Retinal pigment epithelial cell (primary cell): ENCODE results near the gene CRK.
"Not testable (repeated sequence)": the region's sequence is repeated elsewhere in the genome, so short reads cannot be mapped to it uniquely, and the experiment has no call there.

ENCODE experiments used
- DNase-seq: peaks from one replicate; pipeline ENCODE4 v3.0.0-alpha.2; 2010; ENCODE audit warnings: low read depth
- H3K4me3 ChIP-seq: 2 replicates; pipeline ENCODE4 v1.5.1; 2011; ENCODE audit warnings: mild to moderate bottlenecking, low read length, control low read depth, moderate library complexity
- TF ChIP-seq, protein P1 (sequence below): conservative IDR thresholded peaks from 2 replicates; pipeline ENCODE4 v1.5.1; 2011; ENCODE audit warnings: low read depth, low read length, control low read depth, inconsistent platforms

CRK gene

DNA sequence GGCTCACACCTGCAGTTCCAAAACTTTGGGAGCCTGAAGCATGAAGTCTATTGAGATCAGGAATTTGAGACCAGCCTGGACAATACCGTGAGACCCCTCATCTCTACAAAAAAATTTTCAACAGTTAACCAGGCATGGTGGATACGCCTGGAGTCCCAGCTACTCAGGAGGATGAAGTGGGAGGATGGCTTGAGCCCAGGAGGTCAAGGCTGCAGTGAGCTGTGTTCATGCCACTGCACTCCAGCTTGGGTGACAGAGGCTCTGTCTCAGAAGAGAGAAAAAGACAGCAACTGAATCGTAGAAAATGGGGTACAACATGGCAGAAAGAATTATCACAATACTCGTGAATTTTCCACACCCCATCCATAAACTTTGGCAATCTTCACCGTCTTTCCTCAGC, 3.2 kb downstream of the CRK start:
- no peak overlapping the region for H3K4me3 ChIP-seq
- no peak for DNase-seq
- TF ChIP-seq, protein P1, sequence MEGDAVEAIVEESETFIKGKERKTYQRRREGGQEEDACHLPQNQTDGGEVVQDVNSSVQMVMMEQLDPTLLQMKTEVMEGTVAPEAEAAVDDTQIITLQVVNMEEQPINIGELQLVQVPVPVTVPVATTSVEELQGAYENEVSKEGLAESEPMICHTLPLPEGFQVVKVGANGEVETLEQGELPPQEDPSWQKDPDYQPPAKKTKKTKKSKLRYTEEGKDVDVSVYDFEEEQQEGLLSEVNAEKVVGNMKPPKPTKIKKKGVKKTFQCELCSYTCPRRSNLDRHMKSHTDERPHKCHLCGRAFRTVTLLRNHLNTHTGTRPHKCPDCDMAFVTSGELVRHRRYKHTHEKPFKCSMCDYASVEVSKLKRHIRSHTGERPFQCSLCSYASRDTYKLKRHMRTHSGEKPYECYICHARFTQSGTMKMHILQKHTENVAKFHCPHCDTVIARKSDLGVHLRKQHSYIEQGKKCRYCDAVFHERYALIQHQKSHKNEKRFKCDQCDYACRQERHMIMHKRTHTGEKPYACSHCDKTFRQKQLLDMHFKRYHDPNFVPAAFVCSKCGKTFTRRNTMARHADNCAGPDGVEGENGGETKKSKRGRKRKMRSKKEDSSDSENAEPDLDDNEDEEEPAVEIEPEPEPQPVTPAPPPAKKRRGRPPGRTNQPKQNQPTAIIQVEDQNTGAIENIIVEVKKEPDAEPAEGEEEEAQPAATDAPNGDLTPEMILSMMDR: no peak

DNA sequence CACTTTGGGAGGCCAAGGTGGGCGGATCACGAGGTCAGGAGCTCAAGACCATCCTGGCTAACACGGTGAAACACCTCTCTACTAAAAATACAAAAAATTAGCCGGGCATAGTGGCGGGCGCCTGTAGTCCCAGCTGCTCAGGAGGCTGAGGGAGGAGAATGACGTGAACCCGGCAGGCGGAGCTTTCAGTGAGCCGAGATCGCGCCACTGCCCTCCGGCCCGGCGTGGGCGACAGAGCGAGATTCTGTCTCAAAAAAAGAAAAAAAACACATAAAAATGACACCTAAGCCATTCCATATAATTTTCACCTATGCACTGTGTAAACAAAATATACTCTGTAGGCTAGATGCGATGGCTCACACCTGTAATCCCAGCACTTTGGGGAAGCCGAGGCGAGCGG, 5.8 kb downstream of the CRK start:
- not testable (repeated sequence) for DNase-seq, H3K4me3 ChIP-seq

DNA sequence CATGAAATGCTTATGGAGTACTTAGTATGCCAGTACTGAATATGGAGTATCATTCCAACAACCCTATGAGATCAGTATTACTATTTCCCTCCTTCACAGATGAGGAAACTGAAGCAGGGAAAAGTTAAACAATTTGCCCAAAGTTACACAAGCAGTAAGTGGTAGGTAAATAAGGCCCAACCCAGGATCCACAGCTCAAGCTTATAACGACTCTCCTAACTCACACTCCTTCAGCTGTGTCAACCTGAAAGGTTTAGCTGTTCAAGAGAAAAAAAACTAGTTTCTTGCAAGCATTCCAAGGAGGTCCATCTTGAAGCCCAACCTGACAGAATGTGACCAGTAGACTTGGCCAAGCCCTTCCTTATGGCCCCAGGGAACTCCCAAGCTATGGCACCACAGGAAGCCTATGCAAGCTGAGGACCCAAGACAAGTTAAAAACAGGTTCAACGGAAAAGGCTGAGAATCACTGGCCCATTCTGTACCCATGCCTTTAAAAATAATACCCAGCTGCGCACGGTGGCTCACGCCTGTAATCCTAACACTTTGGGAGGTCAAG, 6.5 kb downstream of the CRK start:
- TF ChIP-seq, protein P1: no peak
- no peak for DNase-seq
- no peak overlapping the region for H3K4me3 ChIP-seq

DNA sequence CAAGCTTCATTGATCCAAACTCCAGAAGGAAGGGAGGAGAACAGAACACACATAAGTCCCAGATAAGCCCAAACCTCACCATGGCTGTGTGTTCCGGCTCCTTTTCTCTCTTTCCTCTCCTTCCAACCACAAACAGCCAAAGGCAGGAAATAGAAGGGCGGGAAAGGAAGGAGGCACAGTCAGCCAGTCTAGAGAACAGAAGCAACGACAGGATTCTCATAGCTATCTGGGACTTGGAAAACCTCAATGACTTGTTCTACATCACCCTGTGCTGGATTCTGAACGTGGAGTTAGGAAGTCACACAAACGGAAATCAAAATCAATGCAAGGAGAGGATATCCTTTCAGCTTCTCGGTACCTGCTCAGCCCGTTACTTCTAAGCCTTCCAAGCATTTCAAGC, 9.0 kb downstream of the CRK start:
- no peak for DNase-seq
- TF ChIP-seq, protein P1: no peak

DNA sequence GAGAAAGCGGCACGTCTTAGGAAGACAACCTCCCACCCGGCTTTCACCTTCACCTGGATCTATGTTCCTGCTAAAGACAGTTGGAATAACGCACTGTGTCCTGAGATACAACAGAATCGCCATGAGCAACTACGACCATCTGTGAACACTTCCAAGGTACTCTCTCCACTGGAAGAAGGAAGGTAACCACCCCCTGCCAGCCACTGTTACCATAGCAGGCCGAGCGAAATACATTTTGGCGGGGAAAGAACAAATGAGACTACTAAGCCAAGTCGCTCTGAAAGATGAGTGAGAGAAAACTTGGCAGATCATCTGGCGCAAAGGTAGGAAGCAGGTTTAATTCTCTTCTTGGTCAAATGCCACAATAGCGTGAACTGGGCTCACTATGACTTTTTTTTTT, 9.8 kb downstream of the CRK start:
- TF ChIP-seq, protein P1: no peak
- DNase-seq: no peak
- no peak overlapping the region for H3K4me3 ChIP-seq

More for the DNA sequence above, 9.0 kb downstream of the CRK start:
- H3K4me3 ChIP-seq: no peak overlapping the region

DNA sequence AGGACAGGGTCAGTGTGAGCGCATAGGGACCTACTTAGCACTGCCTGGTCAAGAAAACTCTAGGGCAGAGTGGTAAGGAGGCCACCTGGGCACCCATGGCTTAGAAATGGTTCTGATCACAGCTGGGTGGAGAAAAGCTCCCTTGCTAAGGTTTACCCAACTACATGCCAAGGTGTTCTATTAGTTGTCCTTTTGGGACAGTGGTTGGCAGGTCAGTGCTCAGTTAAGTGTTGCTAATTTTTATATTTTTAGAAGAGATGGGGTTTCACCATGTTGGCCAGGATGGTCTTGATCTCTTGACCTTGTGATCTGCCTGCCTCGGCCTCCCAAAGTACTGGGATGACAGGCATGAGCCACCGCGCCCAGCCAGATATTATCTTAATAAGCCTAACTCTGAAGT, 10.3 kb downstream of the CRK start:
- DNase-seq, H3K4me3 ChIP-seq: not testable (repeated sequence)

DNA sequence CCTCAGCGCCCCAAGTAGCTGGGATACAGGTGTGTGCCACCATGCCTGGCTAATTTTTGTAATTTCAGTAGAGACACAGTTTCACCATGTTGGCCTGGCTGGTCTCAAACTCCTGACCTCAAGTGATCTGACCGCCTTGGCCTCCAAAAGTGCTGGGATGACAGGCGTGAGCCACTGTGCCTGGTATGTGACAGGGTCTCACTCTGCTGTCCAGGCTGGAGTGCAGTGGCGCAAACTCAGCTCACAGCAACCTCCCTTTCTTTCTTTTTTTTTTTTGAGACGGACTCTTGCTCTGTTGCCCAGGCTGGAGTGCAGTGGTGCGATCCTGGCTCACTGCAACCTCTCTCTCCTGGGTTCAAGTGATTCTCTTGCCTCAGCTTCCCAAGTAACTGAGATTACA, 13.3 kb downstream of the CRK start:
- H3K4me3 ChIP-seq, DNase-seq: not testable (repeated sequence)

DNA sequence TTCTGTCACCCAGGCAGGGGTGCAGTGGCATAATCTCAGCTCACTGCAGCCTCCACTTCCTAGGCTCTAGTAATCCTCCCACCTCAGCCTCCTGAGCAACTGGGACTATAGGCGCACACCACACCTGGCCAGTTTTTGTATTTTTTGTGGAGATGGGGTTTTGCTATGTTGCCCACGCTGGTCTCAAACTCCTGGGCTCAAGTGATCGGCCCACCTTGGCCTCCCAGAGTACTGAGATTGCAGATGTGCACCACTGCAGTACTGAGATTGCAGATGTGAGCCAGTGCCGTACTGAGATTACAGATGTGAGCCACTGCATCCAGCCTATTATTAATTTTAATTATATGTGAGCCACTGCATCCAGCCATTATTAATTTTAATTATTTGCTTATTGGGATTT, 13.8 kb downstream of the CRK start:
- no peak overlapping the region for H3K4me3 ChIP-seq
- no peak for DNase-seq
- TF ChIP-seq, protein P1: no peak

DNA sequence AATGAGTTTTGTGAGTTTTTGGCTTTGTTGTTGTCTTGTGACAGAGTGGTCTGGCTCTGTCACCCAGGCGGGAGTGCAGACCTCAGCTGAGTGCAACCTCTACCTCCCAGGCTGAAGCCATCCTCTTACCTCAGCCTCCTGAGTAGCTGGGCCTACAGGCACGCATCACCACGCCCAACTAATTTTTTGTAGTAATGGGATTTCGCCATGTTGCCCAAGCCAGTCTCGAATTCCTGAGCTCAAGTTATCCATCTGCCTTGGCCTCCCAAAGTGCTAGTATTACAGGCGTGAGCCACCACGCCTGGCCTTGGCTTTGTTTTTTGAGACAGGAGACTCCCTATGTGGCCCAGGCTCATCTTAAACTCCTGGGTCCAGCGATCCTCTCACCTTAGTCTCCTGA, 15.1 kb downstream of the CRK start:
- TF ChIP-seq, protein P1: no peak
- no peak overlapping the region for H3K4me3 ChIP-seq
- DNase-seq: no peak
